ENCODE results near the gene CA6.

GRCh38 chr1:9005395-9005708 is 59.7 kb downstream of the CA6 start:
- TF ChIP-seq CEBPB (IDR thresholded peaks at IDR 0.05) (no peak), RAD21 (IDR thresholded peaks at IDR 0.05; ENCODE audit: low read depth) (no peak), REST (IDR thresholded peaks at IDR 0.05; ENCODE audit: low read depth) (no peak), NFIC (IDR thresholded peaks at IDR 0.05) (no peak), TCF12 (IDR thresholded peaks at IDR 0.05; ENCODE audit: low read depth) (no peak), TAF1 (IDR thresholded peaks at IDR 0.05; ENCODE audit: low read depth) (no peak), FOXM1 (IDR thresholded peaks at IDR 0.05; ENCODE audit: borderline replicate concordance, low read depth) (no peak), EP300 (IDR thresholded peaks at IDR 0.05; ENCODE audit: borderline replicate concordance) (no peak), YY1 (IDR thresholded peaks at IDR 0.05; ENCODE audit: low read depth) (no peak), MAX (IDR thresholded peaks at IDR 0.05) (no peak), ZBTB7A (IDR thresholded peaks at IDR 0.05; ENCODE audit: low read depth) (no peak), EGR1 (IDR thresholded peaks at IDR 0.05) (no peak)
